Suppressor macrophage treated with lipopolysaccharide for 1 hour (primary cell): ENCODE measurements around the gene BAZ1B.
"Not testable (repeated sequence)": the region's sequence is repeated elsewhere in the genome, so short reads cannot be mapped to it uniquely, and the experiment has no call there.

ENCODE experiments used
- DNase-seq, 3 donors: peaks; one replicate each; pipeline ENCODE4 v3.0.0-alpha.2; 2020 to 2022

Gene BAZ1B

GRCh38 chr7:73443548-73444255, 78.4 kb downstream of the BAZ1B start:
- DNase-seq: no peak

- no peak for DNase-seq
Observed at GRCh38 chr7:73442903-73443500, 79.1 kb downstream of the BAZ1B start.

- DNase-seq: no peak
Observed at GRCh38 chr7:73442222-73442902, 79.7 kb downstream of the BAZ1B start.

- DNase-seq: no peak
Observed at GRCh38 chr7:73439410-73439704, 82.7 kb downstream of the BAZ1B start.

- no peak for DNase-seq
Observed at GRCh38 chr7:73438547-73439409, 83.3 kb downstream of the BAZ1B start.

GRCh38 chr7:73437621-73438416, 84.3 kb downstream of the BAZ1B start:
- DNase-seq: no peak

GRCh38 chr7:73437091-73437490, 85.0 kb downstream of the BAZ1B start:
- DNase-seq: no peak

GRCh38 chr7:73436031-73436929, 85.8 kb downstream of the BAZ1B start:
- DNase-seq: peak in 1 of 3 donors; percentile 35

GRCh38 chr7:73435471-73436009, 86.6 kb downstream of the BAZ1B start:
- DNase-seq: no peak

GRCh38 chr7:73434701-73435069, 87.4 kb downstream of the BAZ1B start:
- no peak for DNase-seq

- no peak for DNase-seq
Observed at GRCh38 chr7:73433924-73434700, 88.0 kb downstream of the BAZ1B start.

GRCh38 chr7:73432676-73433075, 89.4 kb downstream of the BAZ1B start:
- DNase-seq: no peak

- DNase-seq: no peak
Observed at GRCh38 chr7:73431041-73431835, 90.9 kb downstream of the BAZ1B start.

GRCh38 chr7:73430540-73430939, 91.6 kb downstream of the BAZ1B start:
- DNase-seq: not testable (repeated sequence)

- no peak for DNase-seq
Observed at GRCh38 chr7:73429622-73430505, 92.2 kb downstream of the BAZ1B start.

- no peak for DNase-seq
Observed at GRCh38 chr7:73429215-73429614, 92.9 kb downstream of the BAZ1B start.

- DNase-seq: no peak
Observed at GRCh38 chr7:73427902-73428787, 93.9 kb downstream of the BAZ1B start.
